IPS-11a (cell line): ENCODE results near the gene GUCA1A.
A peak's percentile ranks its signal among the peaks of the same experiment; 100 is the strongest.
"Not testable (repeated sequence)": the region's sequence is repeated elsewhere in the genome, so short reads cannot be mapped to it uniquely, and the experiment has no call there.

Source experiments
- H3K4me3 ChIP-seq: one replicate; pipeline ENCODE4 v1.5.1; 2013; ENCODE audit warnings: low read depth, low read length, control low read depth

The GUCA1A gene

DNA sequence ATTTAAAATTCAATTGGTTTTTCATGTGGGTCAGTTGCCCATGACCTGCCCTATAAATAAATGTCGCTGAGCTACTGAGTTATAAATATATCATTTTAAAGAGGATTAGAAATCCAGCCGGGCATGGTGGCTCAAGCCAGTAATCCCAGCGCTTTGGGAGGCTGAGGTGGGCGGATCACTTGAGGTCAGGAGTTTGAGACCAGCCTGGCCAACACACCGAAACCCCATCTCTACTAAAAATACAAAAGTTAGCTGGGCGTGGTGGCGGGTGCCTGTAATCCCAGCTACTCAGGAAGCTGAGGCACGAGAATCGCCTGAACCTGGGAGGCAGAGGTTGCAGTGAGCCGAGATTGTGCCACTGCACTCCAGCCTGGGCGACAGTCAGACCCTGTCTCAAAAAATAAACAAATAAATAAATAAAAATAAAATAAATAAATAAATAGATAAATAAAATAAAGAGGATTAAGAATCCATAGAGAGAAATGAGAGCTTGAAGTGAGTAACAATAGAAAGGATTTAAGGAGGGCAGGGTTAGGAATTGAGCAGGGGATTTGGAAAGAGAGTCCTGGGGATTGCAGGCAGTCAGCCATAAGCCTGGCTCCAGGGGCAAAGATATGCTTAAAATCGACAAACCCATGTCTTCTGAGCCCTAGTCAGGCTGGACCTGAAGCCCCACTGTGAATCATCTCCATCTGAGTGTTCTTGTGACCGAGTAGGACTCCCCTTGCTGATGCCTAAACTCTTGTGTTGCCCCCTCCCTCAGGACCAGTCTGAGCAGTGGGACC is 29.2 kb downstream of the GUCA1A start:
- H3K4me3 ChIP-seq = not testable (repeated sequence)

DNA sequence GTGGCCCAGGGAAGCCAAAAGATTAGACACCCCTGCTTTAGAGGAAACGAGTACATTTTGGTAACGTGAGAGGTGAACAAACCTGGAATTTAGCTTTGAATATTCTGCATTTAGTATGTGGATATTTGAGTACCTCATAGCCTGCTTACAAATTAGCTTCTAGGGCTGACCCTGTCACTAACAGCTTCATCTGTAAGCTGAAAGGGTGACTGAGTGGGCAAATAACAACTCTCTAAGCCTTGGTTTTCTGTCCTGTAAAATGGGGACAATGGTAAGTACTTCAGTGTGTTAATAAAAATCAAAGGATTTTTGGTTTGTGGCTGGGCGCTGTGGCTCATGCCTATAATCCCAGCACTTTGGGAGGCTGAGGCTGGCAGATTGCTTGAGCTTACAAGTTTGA is 30.0 kb downstream of the GUCA1A start:
- no peak overlapping the region for H3K4me3 ChIP-seq

DNA sequence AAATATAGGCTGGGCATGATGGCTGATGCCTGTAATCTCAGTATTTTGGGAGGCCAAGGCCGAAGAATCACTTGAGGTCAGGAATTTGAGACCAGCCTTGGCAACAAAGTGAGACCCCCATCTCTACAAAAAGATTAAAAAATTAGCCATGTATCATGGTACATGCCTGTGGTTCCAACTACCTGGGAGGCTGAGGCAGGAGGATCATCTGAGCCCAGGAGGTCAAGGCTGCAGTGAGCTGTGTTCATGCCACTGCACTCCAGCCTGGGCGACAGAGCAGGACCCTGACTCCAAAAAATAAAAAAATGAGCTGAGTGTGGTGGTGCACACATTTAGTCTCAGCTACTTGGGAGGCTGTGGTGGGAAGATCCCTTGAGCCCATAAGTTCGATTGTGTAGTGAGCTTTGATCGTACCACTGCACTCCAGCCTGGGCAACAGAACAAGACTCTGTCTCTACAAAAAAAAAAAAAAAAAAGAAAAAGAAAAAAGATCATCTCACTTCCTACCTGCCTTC is 31.7 kb downstream of the GUCA1A start:
- no peak overlapping the region for H3K4me3 ChIP-seq

DNA sequence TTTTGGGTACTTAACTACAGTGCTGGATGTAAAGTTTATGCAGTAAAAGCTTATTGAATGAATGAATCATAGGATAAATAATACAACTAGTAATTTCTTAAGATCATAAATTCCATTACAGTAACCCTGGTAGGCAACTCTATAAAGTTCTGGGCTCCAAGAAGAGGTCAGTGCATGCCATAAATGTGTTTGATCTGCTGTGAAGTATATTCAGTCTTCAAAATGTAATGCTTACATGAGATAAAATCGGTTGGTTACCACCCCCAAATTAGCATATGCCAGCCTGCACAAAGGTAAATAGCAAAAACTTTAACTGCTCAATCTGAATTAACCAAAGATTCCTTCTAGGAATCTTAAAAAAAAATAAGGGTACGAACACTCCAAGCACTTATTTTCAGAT is 34.4 kb downstream of the GUCA1A start:
- H3K4me3 ChIP-seq = not testable (repeated sequence)

DNA sequence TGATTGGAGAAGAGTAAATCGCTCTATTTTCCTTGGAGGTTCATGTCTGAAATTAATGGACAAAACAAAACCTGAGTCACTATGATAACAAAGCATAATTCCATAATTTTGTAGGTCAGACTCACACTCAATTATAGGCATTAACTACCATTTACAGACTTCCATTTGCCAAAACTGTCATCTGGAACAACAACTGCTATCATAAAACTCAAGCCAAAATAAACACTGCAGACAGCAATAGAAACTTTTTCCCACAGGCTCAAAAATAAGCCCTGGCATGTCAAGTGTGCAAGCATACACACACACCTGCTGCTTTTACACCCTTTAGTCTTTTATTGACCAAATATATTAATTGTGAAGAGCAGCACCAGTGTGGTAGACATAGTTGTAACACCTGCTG is 37.4 kb downstream of the GUCA1A start:
- no peak overlapping the region for H3K4me3 ChIP-seq

DNA sequence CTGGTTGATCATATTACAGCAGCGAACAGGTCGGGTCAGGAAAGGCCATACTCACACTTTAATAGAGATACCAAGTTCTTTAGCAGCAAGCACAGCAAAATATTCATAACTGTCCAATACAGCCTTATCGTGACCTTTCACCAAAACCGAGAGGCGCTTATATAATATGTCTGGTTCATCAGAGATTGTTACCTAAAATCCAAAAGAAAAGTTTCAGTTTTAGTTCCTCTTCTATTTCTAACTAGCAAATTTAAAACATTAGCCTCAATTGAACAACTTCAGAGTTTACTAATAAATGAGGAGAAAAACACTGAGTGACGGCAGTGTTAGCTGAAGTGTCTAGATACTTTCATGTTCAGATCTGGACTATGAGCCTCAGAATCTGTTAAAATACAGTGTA is 38.6 kb downstream of the GUCA1A start:
- no peak overlapping the region for H3K4me3 ChIP-seq

DNA sequence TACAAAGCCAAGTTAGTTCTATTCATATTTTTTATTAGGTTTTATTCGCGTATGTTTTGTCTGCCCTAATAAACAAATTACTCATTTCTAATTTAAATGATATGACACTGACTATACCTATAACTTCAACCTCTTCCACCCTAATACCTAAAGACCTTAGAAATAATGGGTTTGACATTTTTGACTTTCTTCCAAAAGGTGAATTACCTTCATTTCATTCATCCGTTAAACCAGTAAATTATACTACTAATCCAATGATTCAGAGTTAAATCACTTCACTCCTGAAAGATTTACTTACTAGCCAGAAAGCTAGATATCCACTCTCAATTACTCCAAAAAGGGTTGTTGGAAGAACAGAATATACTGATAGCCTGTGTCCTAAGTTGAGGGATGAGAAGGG is 39.3 kb downstream of the GUCA1A start:
- no peak overlapping the region for H3K4me3 ChIP-seq

DNA sequence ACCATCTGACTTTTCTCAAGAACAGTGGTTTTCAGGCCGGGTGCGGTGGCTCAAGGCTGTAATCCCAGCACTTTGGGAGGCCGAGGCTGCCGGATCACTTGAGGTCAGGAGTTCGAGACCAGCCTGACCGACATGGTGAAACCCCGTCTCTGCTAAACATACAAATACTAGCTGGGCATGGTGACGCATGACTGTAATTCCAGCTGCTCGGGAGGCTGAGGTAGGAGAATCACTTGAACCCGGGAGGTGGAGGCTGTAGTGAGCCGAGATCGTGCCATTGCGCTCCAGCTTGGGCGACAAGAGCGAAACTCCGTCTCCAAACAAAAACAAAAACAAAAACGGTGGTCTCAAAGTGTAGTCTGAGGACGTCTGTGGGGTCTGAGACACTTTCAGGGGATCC is 43.3 kb downstream of the GUCA1A start:
- peak overlapping the region; percentile 84 for H3K4me3 ChIP-seq

DNA sequence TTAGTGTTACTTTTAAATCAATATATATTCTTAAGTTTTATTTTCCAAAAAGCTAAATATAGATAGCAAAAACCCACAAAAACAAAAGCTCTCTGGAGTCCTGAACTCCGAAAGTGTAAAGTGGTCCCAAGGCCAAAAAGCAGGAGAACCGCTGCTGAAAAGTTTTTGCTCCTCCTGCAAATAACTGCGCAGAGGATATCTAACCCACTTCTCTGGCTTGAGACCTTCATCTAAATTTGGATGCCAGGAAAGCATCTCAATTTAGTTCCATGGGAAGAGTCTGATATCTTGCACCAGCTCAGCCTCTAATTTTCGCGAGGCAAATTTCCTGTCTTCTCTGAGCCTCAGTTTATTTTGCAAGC is 44.0 kb downstream of the GUCA1A start:
- H3K4me3 ChIP-seq = peak overlapping the region; percentile 84

DNA sequence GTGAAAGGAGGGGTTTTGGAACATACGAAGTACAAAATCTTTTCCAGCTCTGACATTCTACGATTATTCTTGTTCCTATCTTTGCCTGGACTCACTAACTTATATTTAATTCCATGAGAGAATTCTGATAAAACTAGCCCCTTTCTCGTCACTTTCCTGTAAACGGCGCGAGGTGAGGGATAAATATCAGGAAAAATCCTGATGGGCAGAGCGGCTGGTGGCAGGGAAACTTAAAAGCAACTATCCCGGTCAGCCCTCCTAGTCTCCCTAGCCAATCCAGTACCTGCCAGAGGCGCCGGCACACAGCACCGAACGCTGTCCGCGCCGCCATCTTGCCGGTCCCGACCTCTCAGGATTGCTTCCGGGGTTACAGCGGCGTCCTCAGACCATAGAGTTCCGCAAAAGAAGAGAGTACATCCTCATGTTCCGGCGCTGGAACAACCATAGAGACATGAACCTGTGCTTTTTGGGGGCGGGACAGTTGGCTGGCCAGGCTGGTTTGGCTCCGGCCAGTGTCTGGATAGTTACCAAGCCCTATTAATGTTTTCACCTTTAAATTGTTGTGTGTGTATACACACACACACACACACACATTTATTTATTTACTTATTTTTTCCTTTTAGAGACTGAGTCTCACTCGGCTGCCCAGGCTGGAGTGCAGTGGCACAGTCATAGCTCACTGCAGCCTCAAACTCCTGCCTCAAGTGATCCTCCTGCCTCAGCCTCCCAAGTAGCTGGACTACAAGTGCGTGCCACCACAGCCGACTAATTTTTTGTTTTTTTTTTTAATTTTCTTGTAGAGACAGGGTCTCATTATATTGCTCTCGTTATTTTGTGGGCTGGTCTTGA is 44.6 kb downstream of the GUCA1A start, which contains the start of gene MRPS10:
Gene MRPS10 (minus strand): TSS at position 343 of the 849 bp plus-strand sequence. CDS start 12 bp downstream, at position 331.
- H3K4me3 ChIP-seq = peak within 1 kb of the TSS; percentile 84

DNA sequence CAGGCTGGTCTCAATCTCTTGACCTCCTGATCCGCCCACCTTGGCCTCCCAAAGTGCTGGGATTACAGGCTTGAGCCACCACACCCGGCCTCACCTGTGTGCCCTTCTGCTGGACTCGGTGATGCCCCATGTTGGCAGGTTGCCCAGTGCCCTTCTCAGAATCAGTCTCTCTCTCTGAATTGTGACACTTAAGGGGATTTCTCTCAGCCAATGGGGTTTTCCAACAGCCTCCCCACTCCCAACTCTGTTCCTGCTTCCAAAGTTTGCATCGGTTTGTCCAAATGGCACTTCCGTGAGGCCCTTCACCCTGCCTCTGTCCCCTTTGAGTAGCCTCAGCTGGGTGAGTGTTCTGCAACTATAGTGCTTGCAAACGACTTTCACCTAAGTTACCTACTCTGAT is 47.6 kb downstream of the GUCA1A start:
- H3K4me3 ChIP-seq = no peak overlapping the region

DNA sequence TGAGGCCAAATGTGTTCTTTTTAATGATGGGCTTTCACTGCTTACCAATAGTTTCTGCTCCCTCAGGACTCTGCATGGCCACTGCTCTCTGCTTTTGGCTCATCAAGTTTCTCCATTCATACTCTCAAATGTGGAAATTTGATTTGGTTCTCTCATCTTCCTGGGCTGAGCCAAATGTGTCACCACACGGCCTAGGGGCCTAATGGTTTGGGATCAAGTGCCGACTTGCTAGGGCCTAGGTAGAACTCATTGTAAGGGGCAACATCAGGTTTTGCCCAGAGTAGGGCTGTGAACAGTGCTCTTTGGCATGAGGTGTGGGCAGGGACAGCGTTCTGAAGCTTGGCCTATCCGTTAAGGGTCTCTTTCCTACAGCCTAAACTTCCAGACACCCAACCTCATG is 48.4 kb downstream of the GUCA1A start:
- H3K4me3 ChIP-seq = no peak overlapping the region

DNA sequence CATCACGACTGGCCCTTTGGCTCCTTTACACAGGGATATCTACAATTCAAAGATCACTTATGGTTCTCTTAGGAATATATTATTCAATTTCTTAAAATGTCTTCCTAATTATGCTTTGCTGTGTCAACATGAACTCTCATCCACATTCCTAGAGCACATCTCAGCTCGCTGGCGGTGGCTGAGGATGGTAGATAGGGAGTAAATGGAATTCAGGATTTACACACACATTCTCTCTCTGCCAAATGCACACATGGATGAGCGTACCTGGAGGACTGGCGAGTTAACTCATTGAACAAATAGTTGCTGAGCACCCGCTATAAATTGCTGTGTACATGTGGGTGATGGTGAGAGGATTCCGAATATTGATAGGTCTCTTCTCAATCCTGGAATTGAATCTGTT is 49.3 kb downstream of the GUCA1A start:
- no peak overlapping the region for H3K4me3 ChIP-seq

DNA sequence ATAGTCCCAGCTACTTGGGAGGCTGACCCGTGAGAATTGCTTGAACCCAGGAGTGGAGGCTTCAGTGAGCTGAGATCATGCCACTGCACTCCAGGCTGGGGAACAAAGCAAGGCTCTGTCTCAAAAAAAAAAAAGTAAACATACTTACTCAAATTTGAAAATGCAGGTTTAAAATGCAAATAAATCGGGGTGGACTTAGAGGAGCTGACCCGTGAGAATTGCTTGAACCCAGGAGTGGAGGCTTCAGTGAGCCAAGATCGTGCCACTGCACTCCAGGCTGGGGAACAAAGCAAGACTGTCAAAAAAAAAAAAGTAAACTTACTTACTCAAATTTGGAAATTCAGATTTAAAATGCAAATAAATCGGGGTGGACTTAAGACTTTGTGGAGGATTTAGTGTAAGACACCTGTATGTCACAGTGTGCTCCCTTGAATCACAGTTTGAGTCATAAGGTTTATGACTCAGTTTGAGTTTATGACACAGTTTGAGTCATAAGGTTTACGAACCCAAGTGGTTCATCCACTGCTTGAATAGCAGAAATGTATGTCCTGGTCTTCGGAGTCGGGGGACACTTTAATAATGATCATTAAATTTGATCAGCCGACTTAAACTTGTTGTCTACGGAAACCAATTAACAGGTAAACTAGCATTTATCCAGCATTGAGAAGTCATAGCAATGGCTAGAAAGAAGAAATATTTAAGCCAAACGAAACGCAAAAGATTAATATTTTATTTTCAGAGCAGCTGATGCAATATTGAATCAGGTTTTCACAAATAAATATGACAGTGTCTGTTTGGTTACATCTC is 51.3 kb downstream of the GUCA1A start:
- H3K4me3 ChIP-seq = no peak overlapping the region

DNA sequence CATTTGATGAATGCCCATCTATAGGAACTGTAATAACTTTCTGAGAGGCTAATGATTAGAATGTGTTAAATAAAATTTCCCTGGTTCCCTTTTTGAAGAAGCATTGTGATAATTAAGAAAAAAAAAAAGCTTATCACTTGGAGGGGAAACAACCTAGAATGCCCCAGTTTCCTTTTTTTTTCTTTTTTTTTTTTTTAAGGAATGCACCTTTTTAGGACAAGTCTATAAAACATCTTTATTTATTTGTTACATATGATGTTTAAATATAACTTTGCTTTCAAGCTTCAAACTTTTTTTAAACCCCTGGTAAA is 51.8 kb downstream of the GUCA1A start:
- H3K4me3 ChIP-seq = no peak overlapping the region

DNA sequence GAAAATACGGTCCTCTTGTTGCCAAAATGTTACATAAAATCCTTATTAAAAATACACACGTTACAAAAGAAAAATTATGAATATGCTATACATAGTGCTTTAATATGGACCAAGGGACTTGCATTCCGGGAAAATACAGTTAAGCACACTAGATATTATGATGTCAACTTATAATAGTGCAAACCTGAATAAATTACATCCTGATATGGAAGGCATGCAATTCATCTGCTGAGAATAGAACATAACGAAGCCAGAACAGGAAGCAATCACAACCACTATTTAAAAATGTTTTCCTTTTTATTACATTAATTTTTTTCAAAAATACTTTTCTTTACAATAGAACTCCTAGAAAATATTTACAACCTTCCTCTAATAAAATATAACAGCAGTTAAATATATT is 52.3 kb downstream of the GUCA1A start:
- H3K4me3 ChIP-seq = no peak overlapping the region

DNA sequence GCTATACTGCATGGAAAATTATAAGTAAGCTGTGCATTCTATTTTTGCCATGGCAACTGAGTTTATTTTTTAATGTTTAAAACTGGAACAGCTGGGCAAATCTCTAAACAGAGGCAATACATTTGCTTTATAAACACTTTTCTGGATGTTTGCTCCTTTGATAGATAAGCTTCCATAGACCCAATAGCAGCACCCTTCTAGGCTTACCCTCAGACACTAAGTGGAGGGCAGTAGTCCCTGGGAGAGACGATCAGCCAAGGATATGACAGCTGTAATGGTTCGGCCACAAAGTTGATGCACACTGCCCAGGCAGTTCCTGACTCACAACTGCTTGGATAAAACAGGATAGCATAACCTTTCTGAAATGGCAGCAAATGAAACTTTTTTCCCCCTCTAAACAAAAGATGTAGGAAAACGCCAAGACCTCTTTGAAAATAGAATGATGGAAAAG is 53.0 kb downstream of the GUCA1A start:
- H3K4me3 ChIP-seq = no peak overlapping the region

DNA sequence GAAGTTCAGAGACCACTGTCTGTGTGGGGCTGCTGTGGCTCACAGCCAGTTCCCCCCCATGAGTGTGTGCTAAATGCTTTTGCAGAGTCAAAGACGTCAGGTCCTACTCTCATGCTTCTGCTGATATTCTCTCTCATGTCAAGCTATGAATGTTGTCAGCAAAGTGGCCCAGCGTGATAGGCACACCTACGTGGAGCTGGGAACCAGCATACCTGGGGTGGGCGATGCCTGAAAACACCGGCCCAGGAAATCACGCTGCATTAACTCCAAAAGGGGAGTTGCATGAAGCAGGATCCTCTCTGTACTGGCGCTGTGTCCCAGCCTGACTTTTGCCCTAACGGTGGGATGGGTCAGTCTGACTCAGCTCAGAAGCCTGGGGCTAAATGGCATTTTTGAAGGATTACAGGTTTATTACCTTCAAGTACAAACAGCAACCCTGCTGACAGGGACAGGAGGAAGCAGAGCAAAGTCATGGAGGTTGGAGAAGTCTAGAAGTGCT is 53.5 kb downstream of the GUCA1A start:
- H3K4me3 ChIP-seq = no peak overlapping the region

DNA sequence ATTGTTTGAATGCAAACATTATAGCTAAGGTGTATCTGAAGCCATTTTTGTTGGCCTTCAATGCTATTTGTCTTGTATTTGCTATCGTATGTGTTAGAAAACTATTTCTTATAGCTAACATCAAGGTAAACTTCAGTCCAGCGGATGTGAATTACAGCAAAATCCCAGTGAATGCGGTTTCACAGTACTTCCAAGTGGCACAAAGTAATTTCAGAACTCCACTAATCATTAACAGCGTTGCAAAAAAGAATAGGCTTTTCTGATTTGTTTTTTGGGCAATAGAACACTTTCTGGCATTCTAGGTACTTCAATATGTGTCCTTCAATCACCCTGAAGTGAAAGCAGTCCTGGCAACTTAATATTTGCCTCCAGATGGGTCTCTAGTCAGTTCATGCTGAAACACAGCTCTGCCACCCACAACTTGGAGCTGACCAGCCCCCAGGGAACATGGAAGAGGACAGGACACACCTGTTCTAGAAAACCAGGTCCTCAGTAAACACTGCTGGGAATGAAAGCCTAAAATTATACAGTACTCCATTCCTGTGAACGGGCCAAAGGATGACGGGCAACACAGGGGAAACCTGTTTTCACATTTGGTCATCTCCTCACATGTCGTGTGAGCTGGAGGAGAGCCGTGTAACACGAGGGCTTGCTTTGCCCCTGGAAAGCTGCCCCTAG is 54.1 kb downstream of the GUCA1A start:
- H3K4me3 ChIP-seq = no peak overlapping the region

DNA sequence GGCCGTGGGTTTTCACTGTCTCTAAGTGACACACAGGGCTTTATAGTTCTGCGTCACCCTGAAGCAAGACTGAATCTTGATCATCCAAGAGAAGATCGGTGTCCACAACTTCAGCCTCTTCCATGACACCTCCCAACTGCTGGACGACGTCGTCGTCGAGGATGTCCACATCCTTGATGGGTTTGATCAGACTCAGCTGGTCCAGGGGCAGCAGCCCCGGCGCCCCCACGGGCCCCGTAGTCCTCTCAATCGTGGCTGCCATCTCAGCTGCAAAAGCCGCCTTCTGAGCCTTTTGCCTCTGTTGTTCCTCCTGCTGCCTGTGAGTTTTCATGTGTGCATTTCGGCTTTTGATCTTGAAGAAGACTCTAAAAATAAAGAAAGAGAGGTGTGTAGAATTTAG is 55.1 kb downstream of the GUCA1A start:
- no peak overlapping the region for H3K4me3 ChIP-seq
